ENCODE results near the gene SF3B2. TPM values are rescaled to one million over a fixed set of nuclear protein-coding genes. Genes with fewer than 3 reads are reported as not detected.

The SF3B2 gene
- total RNA-seq, 1 donor from 2014 or later = 261 TPM

GRCh38 chr11:66101066-66101464, 48.9 kb downstream of the SF3B2 start:
- Mint-ChIP-seq H3K27ac (ENCODE audit: unreplicated experiment) (no peak overlapping the region), H3K27me3 (ENCODE audit: low read depth) (no peaks in the 10 kb centered on the region), H3K9me3 (no peaks in the 10 kb centered on the region), H3K4me1 (no peaks in the 10 kb centered on the region), H3K4me3 (no peak overlapping the region), H3K36me3 (ENCODE audit: low read depth) (no peaks in the 10 kb centered on the region)
- no peak for DNase-seq (ENCODE audit: low read depth, low spot score)
- no peak for TF ChIP-seq CTCF (conservative IDR thresholded peaks at IDR 0.05)

GRCh38 chr11:66104057-66104638, 52.0 kb downstream of the SF3B2 start:
- Mint-ChIP-seq H3K27ac (ENCODE audit: unreplicated experiment) (no peak overlapping the region), H3K27me3 (ENCODE audit: low read depth) (no peaks in the 10 kb centered on the region), H3K4me1 (peaks cover 6% of the 10 kb centered on the region), H3K36me3 (ENCODE audit: low read depth) (no peaks in the 10 kb centered on the region), H3K4me3 (no peak overlapping the region), H3K9me3 (no peaks in the 10 kb centered on the region)
- no peak for DNase-seq (ENCODE audit: low read depth, low spot score)
- TF ChIP-seq CTCF (conservative IDR thresholded peaks at IDR 0.05) = no peak

GRCh38 chr11:66106786-66107599, 54.8 kb downstream of the SF3B2 start:
- H3K27me3 Mint-ChIP-seq (ENCODE audit: low read depth) = no peaks in the 10 kb centered on the region

GRCh38 chr11:66107600-66108510, 55.7 kb downstream of the SF3B2 start:
- DNase-seq (ENCODE audit: low read depth, low spot score) = no peak
- Mint-ChIP-seq H3K27me3 (ENCODE audit: low read depth) (no peaks in the 10 kb centered on the region), H3K9me3 (no peaks in the 10 kb centered on the region), H3K27ac (ENCODE audit: unreplicated experiment) (no peak overlapping the region), H3K4me1 (peaks cover 15% of the 10 kb centered on the region), H3K4me3 (no peak overlapping the region), H3K36me3 (ENCODE audit: low read depth) (no peaks in the 10 kb centered on the region)
- TF ChIP-seq CTCF (conservative IDR thresholded peaks at IDR 0.05) = no peak

More at GRCh38 chr11:66106786-66107599, 54.8 kb downstream of the SF3B2 start:
- peaks cover 7% of the 10 kb centered on the region for H3K4me1 Mint-ChIP-seq
- H3K36me3 Mint-ChIP-seq (ENCODE audit: low read depth) = no peaks in the 10 kb centered on the region
- H3K27ac Mint-ChIP-seq (ENCODE audit: unreplicated experiment) = no peak overlapping the region
- no peak for DNase-seq (ENCODE audit: low read depth, low spot score)
- no peak for TF ChIP-seq CTCF (conservative IDR thresholded peaks at IDR 0.05)
- H3K9me3 Mint-ChIP-seq = no peaks in the 10 kb centered on the region
- H3K4me3 Mint-ChIP-seq = no peak overlapping the region

GRCh38 chr11:66109294-66109693, 57.1 kb downstream of the SF3B2 start:
- Mint-ChIP-seq H3K9me3 (no peaks in the 10 kb centered on the region), H3K36me3 (ENCODE audit: low read depth) (no peaks in the 10 kb centered on the region), H3K27me3 (ENCODE audit: low read depth) (no peaks in the 10 kb centered on the region), H3K27ac (ENCODE audit: unreplicated experiment) (no peak overlapping the region), H3K4me3 (no peak overlapping the region), H3K4me1 (peaks cover 15% of the 10 kb centered on the region)
- no peak for DNase-seq (ENCODE audit: low read depth, low spot score)
- no peak for TF ChIP-seq CTCF (conservative IDR thresholded peaks at IDR 0.05)
